ENCODE data around the gene ZBTB43.
"Not testable (repeated sequence)": the region's sequence is repeated elsewhere in the genome, so short reads cannot be mapped to it uniquely, and the experiment has no call there.

The ZBTB43 gene

DNA sequence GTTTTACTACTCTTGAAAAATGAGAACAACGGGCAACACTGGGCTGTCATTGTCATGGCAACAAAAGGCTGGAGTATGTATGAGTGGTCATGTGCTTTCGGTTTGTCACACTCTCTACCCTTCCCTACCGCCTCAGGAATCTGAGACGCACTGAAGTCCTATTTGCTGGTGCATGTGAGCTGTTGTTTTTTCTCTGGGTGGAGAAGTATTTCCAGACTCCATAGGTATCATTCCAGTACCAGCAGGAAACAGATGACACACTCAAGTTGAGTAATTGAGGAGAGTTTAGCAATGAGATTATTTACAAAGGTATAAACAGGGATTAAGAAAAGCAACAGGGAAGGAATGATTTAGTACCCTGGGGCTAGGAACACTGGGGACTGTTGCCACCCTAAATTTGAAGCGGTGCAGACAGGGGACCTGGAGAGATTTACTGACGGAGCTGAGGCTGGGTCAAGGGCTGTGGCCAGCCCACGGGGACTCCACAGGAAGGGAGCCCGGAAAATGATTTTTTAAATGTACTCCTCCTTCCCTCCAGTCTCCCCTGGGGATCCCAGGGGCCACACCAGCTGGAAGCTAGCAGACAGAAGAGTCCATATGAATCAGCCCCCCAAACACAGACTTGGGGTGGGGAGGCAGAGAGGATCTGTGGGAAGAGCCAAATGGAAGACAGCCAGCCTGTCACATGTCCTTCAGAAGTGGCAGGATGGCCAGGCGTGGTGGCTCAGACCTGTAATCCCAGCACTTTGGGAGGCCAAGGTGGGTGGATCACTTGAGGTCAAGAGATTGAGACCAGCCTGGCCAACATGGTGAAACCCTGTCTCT is 13.2 kb upstream of the ZBTB43 start:
- no peak for DNase-seq

- DNase-seq, result no peak
These were observed 11.0 kb upstream of the ZBTB43 start for GRCh38 chr9:126793686-126794417.

GRCh38 chr9:126794441-126794840 is 10.4 kb upstream of the ZBTB43 start:
- no peak for DNase-seq

- no peak for DNase-seq
These were observed 8.1 kb upstream of the ZBTB43 start for GRCh38 chr9:126796758-126797157.

- DNase-seq, result no peak
These were observed 6.9 kb upstream of the ZBTB43 start for GRCh38 chr9:126797903-126798302.

DNA sequence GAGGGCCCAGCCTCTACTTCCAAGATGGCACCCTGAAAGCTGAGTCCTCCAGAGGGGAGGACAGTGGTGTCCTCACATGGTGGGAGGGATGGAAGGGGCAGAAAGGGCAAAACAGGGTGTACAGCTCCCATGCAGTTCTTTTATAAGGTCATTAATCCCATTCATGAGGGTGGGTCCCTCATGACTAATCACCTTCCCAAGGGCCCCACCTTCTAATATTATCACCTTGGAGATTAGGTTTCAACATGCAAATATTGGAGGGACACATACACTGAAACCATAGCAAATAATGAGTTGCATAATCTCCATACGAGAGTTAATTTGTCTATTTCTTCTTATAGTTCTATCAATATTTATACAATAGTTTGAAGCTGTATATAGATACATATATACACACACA is 5.8 kb upstream of the ZBTB43 start:
- DNase-seq, result no peak

DNA sequence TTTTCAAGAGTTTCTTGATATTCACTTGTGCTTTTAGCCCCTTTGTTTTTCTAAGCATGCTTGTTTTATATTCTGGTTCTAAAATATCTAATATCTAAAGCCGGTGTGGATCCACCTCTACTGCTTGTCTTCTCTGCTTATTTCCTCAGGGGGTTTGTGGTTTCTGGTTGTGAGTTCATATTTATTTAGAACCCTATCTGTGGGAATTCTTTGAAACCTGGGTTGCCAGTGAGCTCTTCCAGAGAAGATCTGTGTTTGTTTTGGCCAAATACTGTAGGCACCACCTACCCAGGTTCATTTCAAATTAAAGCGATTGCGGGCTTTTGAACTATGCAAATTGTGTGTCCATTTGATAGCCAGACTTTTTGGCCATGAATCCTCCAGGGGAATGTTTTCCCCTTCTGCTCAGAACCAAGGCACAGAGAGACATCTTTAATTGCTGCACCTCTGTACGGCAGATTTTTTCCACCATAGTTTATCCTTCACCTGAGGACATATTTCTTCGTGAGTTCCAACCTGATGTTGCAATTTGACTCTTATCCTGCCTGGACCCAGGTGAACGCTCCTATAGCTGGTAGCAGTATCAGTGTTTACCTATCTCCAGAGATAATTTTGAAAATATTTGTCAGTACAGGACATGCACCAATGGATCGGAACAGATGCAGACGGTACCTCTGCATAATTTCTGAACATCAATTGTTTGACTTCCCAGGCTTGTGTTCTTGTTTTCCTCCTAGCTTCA is 2.4 kb upstream of the ZBTB43 start:
- DNase-seq, result no peak

GRCh38 chr9:126804198-126804695 is 593 bp upstream of the ZBTB43 start:
- no peak for DNase-seq

DNA sequence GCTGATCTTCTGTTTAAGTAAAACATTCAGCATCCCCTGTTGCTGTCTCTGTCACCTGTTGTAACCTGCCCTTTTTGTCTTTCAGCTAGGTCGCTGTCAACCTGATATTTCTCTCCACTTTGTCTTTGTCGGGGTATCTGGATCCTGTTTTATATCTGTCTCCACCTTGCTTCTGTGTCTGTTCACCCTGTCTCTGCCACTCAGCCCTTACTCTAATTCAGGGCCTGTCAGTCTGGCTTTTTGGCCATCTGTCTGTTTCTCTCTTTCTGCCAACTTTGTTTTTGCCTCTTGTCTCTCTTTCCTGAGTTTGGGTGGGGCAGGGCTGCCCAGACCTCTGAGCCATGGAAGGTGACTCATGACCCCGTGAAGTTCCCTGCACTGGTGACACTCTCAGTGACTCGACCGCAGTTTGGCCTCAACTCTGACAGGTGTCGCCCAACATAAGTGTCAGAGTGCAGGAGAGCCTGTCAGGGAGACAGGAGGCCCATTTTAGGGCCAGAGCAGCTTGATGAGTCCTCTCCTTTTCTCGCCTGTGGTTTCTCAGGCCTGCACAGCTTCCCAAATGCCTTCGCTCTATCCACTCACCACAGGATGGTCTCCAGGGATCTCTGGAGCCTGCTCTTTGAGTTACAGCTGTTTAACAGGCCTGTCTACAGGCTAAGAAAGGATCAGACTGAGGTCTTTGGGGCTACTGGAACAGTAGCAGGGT is 868 bp downstream of the ZBTB43 start:
- no peak for DNase-seq

DNA sequence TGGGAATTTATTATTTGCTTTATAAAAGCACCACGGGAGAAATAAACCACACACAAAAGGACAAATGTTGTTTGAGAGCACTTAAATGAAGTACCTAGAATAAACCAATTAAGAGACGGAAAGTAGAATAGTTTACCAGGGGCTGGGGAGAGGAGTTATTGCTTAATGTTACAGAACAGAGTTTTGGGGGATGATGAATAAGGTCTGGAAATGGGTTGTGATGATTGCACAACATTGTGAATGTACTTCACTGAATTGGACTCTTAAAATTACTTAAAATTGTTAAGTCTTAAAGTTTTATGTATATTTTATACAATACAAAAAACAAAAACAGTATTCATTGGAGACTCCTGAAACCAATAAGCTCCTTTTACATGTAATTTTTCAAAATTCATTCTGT is 1.5 kb downstream of the ZBTB43 start:
- DNase-seq, result no peak

- no peak for DNase-seq
These were observed 4.2 kb downstream of the ZBTB43 start for GRCh38 chr9:126809068-126809467.

GRCh38 chr9:126810221-126810620 is 5.4 kb downstream of the ZBTB43 start:
- DNase-seq, result not testable (repeated sequence)

GRCh38 chr9:126813072-126813471 is 8.2 kb downstream of the ZBTB43 start:
- DNase-seq, result no peak

DNA sequence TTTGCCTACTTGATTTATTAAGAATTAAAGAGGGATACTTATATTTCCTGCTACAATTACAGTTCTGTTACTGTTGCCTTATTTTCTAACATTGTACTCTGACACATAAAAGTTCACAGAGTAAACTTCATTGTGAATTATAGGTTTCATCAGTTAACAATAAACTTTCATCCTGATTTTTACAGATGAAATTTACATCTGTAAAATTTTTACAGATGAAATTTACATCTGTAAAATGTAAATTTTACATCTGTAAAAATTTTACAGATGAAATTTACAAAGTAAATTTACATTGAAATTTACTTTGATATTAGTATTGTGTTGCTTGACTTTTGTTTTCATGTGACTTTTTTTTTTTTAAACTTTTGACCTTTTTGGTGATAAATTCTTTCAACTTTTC is 9.3 kb downstream of the ZBTB43 start:
- DNase-seq, result no peak

- DNase-seq, result not testable (repeated sequence)
These were observed 12.8 kb downstream of the ZBTB43 start for GRCh38 chr9:126817615-126818014.

- DNase-seq, result no peak
These were observed 13.6 kb downstream of the ZBTB43 start for GRCh38 chr9:126818482-126818881.

GRCh38 chr9:126819482-126819881 is 14.6 kb downstream of the ZBTB43 start:
- no peak for DNase-seq

GRCh38 chr9:126822278-126822677 is 17.4 kb downstream of the ZBTB43 start:
- no peak for DNase-seq

GRCh38 chr9:126822873-126823272 is 18.0 kb downstream of the ZBTB43 start:
- no peak for DNase-seq

- not testable (repeated sequence) for DNase-seq
These were observed 19.2 kb downstream of the ZBTB43 start for GRCh38 chr9:126824052-126824451.

- no peak for DNase-seq
These were observed 22.4 kb downstream of the ZBTB43 start for GRCh38 chr9:126827227-126827626.

DNA sequence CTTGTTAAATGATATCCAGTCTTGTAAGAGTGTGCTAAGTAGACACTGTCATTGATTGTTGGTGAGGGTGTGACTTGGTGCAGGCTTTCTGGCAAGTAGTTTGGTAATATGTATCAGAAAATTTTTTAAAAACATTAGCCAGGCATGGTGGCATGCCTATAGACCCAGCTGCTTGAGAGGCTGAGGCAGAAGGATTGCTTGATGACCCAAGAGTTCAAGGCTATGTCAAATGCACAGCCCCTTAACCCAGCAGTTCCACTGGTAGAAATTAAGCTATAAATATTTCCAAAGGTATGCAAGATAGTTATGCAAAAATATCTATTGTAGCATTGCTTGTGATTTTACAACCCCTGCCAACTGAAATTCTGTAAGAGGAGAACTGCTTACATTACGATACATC is 24.2 kb downstream of the ZBTB43 start:
- no peak for DNase-seq

DNA sequence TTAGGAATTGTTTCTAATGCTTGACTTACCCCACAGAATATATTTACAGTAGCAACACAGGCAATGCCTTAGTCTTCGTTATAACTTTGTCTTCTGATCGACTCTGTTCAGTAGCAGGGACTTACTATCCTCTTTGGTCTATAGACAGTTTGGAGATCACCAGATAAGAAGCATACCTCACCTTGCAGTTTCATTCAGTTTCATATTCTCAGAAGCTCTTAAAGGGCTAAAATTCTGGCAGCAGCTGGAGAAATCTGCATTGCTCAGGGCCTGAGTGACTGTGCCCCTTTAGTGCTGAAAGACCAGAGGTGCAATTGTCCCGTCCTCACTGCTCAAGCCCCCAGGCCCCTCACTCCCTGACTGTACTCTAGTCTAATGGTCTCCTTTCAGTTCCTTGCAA is 26.0 kb downstream of the ZBTB43 start:
- DNase-seq, result no peak

All from cortex of kidney (tissue), 1 donor.